Measurements from ENCODE around the gene FOXN4.

The FOXN4 gene

GRCh38 chr12:109256011-109256410, 53.1 kb downstream of the FOXN4 start:
- no peak for DNase-seq

DNA sequence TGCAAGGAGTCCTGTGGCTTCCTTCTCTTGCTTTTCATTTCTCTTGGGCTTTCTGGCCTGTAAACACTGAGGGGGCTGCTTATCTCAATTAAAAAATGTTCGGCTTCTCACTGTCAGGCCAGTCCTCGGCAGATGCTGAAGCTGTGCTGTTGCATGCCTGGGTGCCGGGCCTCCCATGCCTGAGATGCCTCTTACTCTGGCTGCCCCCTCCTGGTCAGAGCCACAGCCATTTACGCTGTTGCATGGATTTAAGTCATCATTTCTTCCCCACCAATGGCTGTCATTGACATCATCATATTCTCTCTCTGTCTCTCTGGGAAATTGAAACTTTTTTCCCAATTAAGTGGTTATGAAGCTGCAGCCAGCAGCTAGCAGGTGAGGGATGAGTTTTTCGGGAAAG, 53.7 kb downstream of the FOXN4 start:
- DNase-seq: no peak

- DNase-seq: no peak
Measured at GRCh38 chr12:109253913-109254544, 55.1 kb downstream of the FOXN4 start.

DNA sequence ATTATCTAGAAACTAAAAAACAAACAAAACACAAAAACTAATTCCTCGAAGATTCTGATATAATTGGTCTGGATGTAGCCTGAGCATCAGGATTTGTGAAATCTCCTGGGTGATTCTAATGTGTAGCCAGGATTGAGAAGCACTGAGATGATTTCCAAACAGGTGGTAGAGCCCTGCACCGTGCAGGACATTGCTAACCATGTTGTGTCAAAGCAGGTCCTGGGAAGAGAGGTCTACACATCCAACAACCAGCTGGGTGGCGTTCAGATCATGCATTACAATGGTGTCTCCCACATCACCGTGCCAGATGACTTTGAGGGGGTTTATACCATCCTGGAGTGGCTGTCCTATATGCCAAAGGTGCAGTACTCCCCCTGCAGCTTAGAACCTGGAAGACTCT, 56.3 kb downstream of the FOXN4 start:
- no peak for DNase-seq

GRCh38 chr12:109250523-109250922, 58.6 kb downstream of the FOXN4 start:
- no peak for DNase-seq

DNA sequence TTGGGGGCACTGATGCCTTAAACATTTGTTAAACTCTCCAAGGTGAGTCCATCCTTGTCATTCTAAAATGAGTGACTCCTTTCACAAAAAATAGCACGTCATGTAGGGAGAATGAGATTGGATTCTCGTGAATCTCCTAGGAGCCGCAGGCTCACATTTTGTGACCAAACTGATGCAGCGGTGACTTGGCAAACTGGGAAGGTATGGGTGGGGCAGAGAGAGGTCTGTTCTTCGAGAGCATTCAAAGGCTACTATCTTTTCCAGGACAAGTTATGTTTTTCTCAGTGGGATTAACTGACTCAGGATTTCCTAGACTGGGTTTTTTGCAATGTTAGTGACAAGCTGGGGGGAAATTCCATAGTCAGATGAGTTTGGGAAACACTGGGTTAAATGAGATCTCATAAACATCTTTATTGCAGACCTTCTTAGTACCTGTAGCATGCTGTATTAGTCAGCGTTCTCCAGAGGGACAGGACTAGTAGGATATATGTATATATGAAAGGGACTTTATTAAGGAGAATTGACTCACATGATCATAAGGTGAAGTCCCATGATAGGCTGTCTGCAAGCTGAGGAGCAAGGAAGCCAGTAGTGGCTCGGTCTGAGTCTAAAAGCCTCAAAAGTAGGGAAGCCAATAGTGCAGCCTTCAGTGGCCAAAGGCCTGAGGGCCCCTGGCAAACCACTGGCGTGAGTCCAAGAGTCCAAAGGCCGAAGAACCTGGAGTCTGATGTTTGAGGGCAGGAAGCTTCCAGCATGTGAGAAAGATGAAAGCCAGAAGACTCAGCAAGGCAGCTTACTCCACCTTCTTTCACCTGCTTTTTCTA, 61.0 kb downstream of the FOXN4 start:
- DNase-seq: no peak

DNA sequence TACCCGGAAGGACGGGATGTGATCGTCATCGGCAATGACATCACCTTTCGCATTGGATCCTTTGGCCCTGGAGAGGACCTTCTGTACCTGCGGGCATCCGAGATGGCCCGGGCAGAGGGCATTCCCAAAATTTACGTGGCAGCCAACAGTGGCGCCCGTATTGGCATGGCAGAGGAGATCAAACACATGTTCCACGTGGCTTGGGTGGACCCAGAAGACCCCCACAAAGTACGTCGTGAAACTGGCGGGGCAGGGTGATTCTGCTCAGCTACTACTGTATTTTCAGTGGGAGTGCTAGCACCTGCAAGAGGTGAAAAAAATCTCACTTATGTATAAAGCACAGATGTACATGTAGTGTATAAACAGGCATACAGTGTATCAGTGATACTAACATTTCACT, 62.9 kb downstream of the FOXN4 start:
- DNase-seq: no peak

DNA sequence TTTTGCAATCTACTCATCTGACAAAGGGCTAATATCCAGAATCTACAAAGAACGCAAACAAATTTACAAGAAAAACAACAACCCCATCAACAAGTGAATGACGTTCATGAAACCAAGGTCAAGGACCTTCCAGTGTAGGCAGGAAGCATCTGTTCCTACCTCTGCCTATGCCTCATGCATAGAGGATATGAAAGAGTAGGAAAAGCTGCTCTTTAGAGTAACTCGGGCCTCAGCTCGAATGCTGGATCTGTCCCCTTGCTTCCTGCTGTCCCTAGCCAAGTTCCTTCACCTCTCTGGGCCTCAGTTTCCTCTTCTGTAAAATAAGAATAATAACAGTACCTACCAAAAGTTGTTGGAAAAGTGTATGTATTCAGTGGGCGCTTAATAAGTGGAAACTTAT, 65.0 kb downstream of the FOXN4 start:
- no peak for DNase-seq

GRCh38 chr12:109241936-109242335, 67.1 kb downstream of the FOXN4 start:
- no peak for DNase-seq

DNA sequence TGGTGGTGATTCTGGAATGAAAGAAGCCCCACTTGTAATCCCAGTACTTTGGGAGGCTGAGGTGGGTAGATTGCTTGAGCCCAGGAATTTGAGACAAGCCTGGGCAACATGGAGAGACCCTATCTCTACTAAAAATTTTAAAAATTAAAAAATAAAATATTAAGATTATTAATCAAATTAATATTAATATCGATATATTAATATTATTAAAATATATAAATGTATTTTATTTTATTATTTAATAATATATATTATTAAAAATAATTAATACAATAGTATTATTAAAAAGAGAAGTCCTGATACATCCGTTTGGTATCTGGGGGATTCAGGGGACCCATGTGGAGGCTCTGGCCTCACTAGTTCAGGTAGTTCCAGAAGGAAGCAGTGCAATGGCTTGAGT, 68.7 kb downstream of the FOXN4 start:
- DNase-seq: no peak

DNA sequence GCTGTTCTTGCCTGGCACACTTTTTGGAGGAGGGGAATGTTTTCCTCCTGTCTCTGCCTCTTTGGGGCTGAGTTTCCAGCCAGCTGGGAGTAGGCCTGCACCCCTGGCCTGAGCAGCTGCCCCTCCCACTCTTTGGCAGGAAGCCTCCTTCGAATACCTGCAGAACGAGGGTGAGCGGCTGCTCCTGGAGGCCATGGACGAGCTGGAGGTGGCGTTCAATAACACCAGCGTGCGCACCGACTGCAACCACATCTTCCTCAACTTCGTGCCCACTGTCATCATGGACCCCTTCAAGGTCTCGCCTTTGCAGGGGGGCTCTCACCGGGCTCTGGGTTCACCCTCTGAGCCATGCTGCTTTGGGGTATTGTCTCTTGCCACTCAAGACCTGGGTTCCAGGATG, 69.4 kb downstream of the FOXN4 start:
- no peak for DNase-seq

DNA sequence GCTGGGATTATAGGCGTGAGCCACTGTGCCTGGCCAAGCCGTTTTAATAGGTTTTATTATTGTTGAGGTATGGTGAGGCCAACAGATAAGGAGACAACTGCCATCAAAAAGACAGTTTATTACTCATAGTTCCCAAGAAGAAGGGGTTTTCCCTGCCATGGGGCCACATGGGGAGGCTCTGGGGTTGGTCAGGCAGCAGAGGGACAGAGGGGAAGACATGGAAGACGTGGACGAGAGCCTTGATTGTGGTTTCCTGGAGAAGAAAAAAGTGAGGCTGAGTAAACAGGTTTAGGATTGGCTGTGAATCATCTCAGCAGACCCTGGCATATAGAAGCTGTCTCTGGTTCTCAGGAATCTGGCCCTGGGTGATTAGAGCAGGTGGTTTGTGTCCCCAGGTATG, 69.9 kb downstream of the FOXN4 start:
- no peak for DNase-seq

DNA sequence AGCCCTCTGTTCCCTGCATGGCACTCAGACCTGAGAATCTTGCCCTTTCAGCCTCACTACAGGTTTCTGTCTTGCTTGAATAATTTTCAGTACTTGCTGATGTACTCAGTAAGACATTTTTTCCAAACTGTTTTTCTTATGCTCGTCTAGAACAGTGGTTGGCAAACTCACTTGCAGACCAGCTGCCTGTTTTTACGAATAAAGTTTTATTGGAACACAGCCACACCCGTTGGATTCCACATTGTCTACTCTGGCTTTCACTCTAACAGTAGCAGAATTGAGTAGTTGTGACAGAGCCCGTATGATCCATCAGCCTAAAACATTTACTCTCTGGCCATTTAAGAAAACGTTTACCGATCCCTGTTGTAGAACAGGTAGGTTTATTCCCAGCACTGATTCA, 72.8 kb downstream of the FOXN4 start:
- DNase-seq: no peak

- DNase-seq: no peak
Measured at GRCh38 chr12:109234012-109234411, 75.1 kb downstream of the FOXN4 start.

DNA sequence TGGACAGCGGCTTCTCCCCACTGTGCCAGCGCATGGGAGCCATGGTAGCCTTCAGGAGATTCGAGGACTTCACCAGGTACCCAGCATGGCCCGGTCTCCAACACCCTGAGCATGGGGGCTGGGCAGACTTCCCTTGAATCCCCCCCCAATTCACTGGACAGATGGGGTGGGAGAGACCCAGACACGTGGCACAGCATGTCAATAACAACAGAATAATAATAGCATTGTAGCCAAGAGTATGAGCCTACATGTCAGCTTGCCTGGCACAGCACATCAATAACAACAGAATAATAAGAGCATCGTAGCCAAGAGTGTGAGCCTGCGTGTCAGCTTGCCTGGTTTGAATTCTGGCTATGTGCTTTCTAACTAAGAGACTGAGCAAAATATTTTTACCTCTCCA, 76.4 kb downstream of the FOXN4 start:
- peak; percentile 60 for DNase-seq

DNA sequence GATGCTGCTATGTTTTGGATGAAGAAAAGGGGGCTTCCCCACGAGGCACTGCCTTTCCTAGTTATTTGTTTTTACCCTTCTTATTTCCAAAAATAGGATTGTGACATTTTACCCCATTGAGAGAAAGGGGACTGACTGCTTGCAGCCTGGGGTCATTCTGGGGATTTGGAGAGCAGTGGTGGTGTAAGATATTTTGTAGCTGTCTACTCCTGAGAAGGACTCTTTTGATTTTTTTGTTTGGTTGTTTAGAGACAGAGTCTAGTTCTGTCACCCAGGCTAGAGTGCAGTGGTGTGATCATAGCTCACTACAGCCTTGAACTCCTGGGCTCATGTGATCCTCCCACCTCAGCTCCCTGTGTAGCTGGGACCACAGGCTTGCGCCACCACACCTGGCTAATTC, 78.9 kb downstream of the FOXN4 start:
- DNase-seq: no peak

- DNase-seq: no peak
Measured at GRCh38 chr12:109228664-109229063, 80.4 kb downstream of the FOXN4 start.
